GM18858 (cell line): ENCODE measurements around the gene WDR31.

ENCODE experiments used
- ATAC-seq: cut with Tn5 transposase; IDR thresholded peaks from one replicate; pipeline ENCODE4 v1.9.1; 2021; ENCODE audit not compliant: unreplicated experiment

Gene WDR31

GRCh38 chr9:113341712-113342410 is 1.8 kb upstream of the WDR31 start:
- no peak for ATAC-seq

- ATAC-seq, result no peak
Measured at GRCh38 chr9:113337714-113338113, 2.4 kb downstream of the WDR31 start.

- ATAC-seq, result no peak
Measured at GRCh38 chr9:113331780-113332179, 8.3 kb downstream of the WDR31 start.

DNA sequence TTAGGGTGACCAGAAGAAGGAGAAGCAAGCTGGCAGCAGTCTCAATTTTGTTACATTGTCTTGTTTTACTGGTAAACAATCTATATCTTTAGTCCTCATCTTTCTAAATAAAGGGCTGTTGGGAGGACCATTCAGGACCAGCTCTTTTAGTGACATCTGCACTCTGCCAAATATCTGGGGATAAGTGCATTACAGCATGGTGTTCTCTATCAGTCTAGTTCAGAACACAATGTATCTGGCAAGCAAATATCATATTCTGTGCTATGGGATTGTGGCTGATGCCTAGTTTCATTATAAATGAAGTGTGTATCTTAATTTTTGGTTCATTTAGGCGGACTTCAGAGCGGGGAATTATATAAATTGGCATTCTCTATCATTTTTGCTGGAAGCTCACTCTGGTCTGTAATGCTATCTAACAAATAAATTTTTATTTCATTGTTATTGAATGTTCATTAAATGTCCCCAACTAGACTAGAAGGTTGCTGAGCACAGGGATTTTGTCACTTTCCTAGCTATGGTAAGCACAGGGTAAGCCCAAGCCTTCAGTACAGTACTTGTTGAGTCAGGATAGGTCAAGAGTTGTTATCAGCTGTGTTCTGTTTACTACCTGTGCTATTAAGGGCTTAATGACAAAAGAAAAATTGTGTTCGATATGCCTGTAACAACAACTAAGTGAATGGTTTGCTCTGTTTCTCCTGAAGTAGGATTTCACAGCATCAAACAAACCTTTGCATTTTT is 11.9 kb downstream of the WDR31 start:
- no peak for ATAC-seq

DNA sequence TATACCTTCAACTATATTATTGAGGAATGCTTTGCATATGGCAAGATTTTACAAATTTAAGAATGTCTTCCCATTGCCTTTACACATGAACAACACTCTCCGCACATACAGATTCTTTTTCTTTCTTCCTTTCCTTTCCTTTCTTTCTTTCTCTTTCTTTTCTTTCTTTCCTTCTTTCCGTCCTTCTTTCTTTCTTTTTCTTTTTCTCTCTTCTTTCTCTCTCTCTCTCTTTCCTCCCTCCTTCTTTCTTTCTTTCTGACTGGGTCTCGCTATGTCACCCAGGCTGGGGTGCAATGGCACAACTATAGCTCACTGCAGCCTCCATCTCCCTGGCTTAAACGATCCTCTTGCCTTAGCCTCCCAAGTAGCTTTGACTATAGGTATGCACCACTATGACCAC is 13.8 kb downstream of the WDR31 start:
- ATAC-seq, result no peak

GRCh38 chr9:113322671-113323070 is 17.4 kb downstream of the WDR31 start:
- ATAC-seq, result no peak

DNA sequence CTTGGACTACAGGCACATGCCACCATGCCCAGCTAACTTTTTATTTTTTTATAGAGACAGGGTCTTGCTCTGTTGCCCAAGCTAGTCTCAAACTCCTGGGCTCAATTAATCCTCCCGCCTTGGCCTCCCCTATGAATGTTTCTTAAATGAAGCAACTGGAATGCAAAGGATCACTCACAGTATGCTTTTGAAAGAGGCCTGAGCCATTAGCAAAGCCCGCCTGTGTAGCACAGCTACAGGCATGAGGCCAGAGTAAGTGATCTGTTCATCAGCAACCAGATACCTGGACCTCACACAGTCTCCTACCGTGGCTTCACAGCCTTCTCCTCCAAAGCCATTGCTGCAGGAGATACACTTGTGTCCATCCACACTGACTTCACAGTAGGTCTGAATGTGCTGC is 20.0 kb downstream of the WDR31 start:
- no peak for ATAC-seq

- ATAC-seq, result no peak
Measured at GRCh38 chr9:113319054-113319453, 21.0 kb downstream of the WDR31 start.

DNA sequence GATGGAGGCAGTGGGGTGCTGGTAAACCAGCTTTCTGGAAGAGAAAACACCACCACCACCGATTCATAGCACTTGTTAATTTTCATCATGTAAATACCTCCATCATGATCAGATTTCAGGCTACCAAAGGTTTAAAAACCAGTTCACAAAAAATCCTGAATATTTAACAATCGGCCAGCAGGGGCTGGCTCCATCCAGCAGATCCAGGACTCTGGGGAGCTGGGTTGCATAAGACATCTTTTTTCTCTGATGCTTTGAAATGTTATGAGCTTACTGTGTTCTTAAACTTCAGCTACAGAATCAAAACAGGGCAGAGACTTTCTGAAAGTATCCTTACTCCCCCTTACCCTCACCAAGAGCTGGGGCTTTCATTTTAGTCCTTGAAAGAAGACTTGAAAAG is 22.3 kb downstream of the WDR31 start:
- no peak for ATAC-seq

- no peak for ATAC-seq
Measured at GRCh38 chr9:113316030-113316429, 24.0 kb downstream of the WDR31 start.

DNA sequence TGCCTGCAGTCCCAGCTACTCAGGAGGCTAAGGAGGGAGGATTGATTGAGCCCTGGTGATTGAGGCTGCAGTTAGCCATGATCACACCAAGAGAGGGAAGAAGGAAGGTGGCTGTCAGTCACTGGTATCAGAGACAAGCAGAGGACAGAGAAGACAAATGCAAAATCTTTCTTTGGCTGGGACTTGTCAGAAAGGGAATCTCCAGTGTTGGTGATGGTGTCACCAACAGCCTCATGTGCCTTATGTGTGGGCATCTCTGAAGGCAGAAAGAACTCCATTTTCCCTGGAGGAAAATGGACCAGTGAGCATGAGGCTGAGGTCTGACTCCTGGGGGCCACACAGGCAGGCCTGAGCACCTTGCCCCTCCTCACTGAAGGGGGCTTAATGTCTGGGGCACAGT is 24.8 kb downstream of the WDR31 start:
- ATAC-seq, result no peak

DNA sequence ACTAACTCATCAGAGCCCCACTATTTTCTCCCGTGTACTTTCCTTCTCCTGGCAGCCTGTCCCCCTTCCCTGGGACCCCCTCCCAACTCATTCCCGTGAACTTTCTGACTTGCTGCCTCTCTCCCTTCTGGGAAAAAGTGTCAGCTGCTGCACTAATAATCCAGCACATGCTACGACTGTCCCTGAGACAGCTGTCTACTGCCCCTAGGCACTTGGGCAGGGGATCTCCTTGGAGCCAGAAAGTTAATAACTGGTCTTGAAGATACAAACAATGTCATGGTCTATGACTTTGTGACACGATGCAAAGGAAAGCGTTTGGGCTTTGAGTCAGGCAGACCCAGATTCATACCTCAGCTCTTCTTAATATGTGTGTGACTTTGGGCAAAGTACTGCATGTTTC is 26.8 kb downstream of the WDR31 start:
- ATAC-seq, result no peak

GRCh38 chr9:113311961-113312360 is 28.1 kb downstream of the WDR31 start:
- no peak for ATAC-seq

DNA sequence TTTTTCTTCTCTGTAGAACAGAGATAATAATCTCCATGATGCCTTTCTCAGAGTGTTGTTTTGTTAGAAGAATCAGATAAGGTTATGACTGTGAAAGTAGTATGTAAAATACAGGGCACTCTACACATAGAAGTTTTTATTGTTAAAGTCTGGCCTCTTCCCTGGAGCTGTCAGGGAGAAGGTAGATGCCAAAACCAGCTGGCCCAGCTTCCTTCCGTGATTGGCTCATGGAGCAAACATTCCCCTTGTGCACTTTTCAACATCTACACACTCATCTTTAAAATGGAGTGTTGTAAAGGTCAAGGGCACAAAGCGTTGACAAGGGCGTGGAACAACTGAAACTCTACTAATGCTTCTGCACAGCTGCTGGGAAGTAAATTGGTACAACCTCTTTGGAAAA is 29.5 kb downstream of the WDR31 start:
- no peak for ATAC-seq

DNA sequence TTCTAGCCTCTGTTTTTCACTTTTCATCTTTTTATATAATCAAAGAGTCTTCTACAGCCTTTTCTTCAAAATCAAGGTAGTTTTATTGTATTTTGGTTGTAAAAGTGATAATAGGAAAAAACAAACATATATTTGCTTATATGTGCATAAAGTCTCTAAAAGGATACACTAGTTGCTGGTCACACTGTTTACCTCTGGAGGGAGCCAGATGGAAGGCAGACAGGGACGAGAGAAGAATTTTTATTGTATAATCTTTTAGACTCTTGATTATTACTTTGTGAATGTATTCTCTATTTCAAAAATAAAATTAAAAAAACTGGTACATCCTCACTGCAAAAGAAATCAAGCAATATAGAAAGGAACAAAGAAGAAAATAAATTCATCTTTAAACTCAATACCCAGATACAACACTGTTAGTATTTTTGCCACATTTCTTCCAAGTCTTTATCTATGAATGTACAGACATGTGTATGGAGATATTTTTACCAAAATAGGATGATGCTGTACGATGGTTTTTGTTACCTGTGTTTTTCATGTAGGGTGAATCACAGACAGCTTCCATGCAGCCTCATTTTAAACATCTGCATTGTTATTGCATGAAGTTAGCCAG is 30.8 kb downstream of the WDR31 start:
- ATAC-seq, result no peak

DNA sequence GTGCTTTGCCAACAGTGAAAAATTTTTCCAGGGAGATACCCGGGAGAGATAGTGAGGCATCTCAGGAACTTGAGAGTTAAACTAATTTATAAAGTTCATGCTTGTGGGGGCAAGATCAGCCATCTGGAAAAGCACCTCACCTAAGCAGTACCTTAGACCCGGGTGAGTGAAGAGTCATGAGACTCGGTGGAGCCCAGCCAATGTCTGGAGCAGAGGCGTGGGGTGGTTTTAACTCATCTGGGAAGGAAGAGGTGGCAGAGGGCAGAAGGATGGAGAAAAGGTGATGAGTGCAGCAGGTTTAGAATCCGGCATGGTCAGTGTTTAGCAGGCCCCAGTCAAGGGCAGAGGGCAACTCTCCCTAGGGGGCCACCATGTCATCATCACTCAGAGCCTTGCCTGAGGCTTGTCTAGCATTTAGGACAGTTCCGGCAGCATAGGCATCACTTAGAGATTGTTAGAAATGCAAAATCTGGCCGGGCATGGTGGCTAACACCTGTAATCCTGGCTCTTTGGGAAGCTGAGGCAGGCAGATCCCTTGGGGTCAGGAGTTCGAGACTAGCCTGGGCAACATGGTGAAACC is 32.6 kb downstream of the WDR31 start:
- ATAC-seq, result no peak

DNA sequence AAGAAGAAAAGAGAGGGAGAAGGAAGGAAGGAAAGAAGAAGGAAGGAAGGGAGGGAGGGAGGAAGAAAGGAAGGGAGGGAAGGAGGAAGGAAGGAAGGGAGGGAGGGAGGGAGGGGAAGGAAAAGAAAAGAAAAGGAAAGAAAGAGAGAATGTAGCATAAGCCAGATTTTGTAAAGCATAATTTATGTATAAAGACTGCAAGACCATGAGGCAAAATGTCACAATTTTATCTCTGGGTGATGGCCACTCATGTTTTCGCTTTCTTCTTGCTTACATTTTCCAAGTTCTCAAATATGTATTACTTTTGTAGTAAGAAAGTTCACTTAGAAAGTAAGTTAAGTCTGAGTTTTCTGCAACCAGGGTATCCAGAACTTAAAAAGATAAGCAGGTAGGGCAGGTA is 33.5 kb downstream of the WDR31 start:
- no peak for ATAC-seq

DNA sequence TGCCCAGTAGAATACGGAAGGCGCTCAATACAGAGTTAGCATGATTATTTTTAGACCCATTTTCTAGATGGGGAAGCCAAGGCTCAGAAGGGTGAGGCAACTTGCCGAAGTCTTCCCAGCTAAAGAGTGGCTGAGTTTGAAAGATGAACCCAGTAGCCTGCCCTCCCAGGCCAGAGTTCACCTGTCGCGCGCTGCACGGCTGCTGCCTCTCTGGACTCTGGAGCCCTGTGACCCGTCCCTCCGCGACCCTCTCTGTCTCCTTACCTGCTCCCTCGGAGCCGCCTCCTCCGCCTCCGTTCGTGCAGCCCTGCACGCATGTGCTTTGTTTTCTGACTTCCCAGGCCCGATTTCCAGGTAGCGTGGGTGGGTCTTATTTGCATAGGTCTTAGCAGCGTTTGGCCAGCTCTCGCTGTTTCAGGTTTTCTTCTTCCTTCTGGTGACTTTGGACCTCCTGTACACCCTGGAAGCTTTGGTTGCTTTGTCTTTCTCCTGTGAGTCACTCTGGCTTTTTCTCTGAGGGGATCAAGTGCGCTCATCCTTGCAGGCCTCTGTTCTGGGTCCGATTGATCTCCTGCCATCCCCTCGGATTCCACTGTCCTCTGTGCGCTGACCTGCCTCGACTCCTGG is 37.2 kb downstream of the WDR31 start, which contains the start of gene RNF183:
TSS of gene RNF183 (minus strand) at position 585 of the 627 bp plus-strand sequence. CDS start 5,192 bp downstream, outside the sequence.
- no peak for ATAC-seq

- ATAC-seq, result no peak
Measured at GRCh38 chr9:113301548-113301947, 38.5 kb downstream of the WDR31 start.

- no peak for ATAC-seq
Measured at GRCh38 chr9:113299800-113300292, 40.2 kb downstream of the WDR31 start.
